Fibroblast of the aortic adventitia (primary cell): Measurements from ENCODE around the gene MYLK. TPM values are rescaled to one million over a fixed set of nuclear protein-coding genes. Genes with fewer than 3 reads are reported as not detected.

ENCODE experiments used
- DNase-seq: peaks from one replicate; pipeline ENCODE4 v3.0.0-alpha.2; 2010; ENCODE audit warnings: low read depth
- H3K4me3 ChIP-seq: 2 replicates; pipeline ENCODE4 v1.5.1; 2011; ENCODE audit warnings: low read depth, mild to moderate bottlenecking, control low read depth, low read length, moderate library complexity
- CTCF ChIP-seq: IDR thresholded peaks from 2 replicates; pipeline ENCODE4 v1.5.1; 2011; ENCODE audit warnings: mild to moderate bottlenecking, low read length, control low read depth, inconsistent platforms; ENCODE audit not compliant: insufficient read depth
- total RNA-seq: library from RNA; depleted of rRNA; stranded (reverse); fragments of >200 nt; gene quantifications from 2 replicates; pipeline ENCODE4 v1.2.3, GENCODE V29; 2012; ENCODE audit warnings: low replicate concordance

Gene MYLK
- total RNA-seq, 1 donor, result 74.7 TPM

GRCh38 chr3:123637841-123638240, 246.3 kb downstream of the MYLK start:
- no peak for DNase-seq
- TF ChIP-seq CTCF, result no peak

GRCh38 chr3:123637131-123637530, 247.0 kb downstream of the MYLK start:
- no peak for TF ChIP-seq CTCF
- no peak overlapping the region for H3K4me3 ChIP-seq
- no peak for DNase-seq

More at GRCh38 chr3:123637841-123638240, 246.3 kb downstream of the MYLK start:
- H3K4me3 ChIP-seq, result no peak overlapping the region

GRCh38 chr3:123636431-123636841, 247.7 kb downstream of the MYLK start:
- DNase-seq, result no peak
- no peak for TF ChIP-seq CTCF
- H3K4me3 ChIP-seq, result no peak overlapping the region

- H3K4me3 ChIP-seq, result no peak overlapping the region
- DNase-seq, result no peak
- no peak for TF ChIP-seq CTCF
Measured at GRCh38 chr3:123635717-123636116, 248.4 kb downstream of the MYLK start.

- TF ChIP-seq CTCF, result no peak
- no peak for DNase-seq
- no peak overlapping the region for H3K4me3 ChIP-seq
Measured at GRCh38 chr3:123635217-123635616, 248.9 kb downstream of the MYLK start.

- no peak overlapping the region for H3K4me3 ChIP-seq
- TF ChIP-seq CTCF, result no peak
- no peak for DNase-seq
Measured at GRCh38 chr3:123634149-123635051, 249.7 kb downstream of the MYLK start.

- peak; percentile 65 for DNase-seq
- H3K4me3 ChIP-seq, result no peak overlapping the region
- TF ChIP-seq CTCF, result no peak
Measured at GRCh38 chr3:123633530-123633929, 250.6 kb downstream of the MYLK start.
